A673 (cell line): ENCODE measurements around the gene FKBP2.

Source experiments
- EZH2 ChIP-seq: fragments of 200-600 bp; sonication (generic); IDR thresholded peaks from 2 replicates; pipeline ENCODE4 v1.6.1; 2017; ENCODE audit warnings: borderline replicate concordance, low read depth, mild to moderate bottlenecking, mixed read lengths, antibody characterized with exemption, low read length; ENCODE audit not compliant: poor library complexity, severe bottlenecking
- TF ChIP-seq, protein P1 (sequence below): fragments of 300-800, 200-600 bp; sonication (generic); conservative IDR thresholded peaks from 2 replicates; pipeline ENCODE4 v1.5.1; 2017; ENCODE audit warnings: low read depth, mild to moderate bottlenecking, antibody characterized with exemption, low read length, moderate library complexity, mixed read lengths

DNA sequence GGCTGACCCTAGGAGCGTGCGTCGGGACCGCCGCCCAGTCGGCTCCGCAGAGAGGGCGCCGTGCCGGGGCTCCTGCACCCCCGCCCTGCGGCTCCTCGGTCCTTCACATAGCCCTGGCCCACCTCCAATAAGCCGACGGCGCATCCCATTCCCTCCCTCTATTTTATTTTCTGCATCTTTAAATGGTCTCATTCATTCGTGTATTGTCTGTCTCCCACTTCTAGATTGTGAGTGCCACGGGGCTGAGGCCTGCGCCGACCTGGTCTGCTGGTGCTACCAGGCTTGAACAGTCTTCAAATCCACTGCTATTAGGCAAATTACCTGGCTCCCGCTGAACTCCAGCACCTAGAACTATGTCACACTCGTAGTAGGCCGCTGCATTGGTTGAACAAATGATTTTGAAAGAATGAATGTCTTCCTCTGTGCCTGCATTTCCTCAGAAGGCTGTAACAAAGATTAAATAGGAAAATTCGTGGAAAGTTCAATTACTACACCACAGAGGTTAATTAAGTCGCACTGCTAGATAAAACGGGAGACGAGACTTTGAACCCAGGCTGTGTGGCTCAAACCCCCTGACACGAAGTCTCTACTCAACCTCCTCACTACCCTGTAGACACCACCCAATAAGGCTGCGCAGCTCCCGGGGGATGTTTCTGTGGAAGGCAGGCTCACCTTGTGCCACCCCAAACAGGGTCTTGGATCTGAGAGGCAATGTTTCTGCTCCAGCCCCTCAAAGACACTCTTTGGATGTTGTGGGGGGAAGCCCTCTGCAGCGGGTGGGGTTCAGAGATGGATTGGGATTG lies 7.0 kb downstream of the FKBP2 start:
- TF ChIP-seq, protein P1, sequence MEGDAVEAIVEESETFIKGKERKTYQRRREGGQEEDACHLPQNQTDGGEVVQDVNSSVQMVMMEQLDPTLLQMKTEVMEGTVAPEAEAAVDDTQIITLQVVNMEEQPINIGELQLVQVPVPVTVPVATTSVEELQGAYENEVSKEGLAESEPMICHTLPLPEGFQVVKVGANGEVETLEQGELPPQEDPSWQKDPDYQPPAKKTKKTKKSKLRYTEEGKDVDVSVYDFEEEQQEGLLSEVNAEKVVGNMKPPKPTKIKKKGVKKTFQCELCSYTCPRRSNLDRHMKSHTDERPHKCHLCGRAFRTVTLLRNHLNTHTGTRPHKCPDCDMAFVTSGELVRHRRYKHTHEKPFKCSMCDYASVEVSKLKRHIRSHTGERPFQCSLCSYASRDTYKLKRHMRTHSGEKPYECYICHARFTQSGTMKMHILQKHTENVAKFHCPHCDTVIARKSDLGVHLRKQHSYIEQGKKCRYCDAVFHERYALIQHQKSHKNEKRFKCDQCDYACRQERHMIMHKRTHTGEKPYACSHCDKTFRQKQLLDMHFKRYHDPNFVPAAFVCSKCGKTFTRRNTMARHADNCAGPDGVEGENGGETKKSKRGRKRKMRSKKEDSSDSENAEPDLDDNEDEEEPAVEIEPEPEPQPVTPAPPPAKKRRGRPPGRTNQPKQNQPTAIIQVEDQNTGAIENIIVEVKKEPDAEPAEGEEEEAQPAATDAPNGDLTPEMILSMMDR = no peak
- TF ChIP-seq EZH2 = no peak
